ENCODE results near the gene NCS1.

- TF ChIP-seq CTCF (IDR thresholded peaks at IDR 0.05 in 2 of 3, conservative IDR thresholded peaks at IDR 0.05 in 1 of 3; ENCODE audit: borderline replicate concordance in 1 of 3, insufficient read depth in 1 of 3, low read depth in 2 of 3, low read length in 2 of 3) (no peak), FOSL1 (IDR thresholded peaks at IDR 0.05; ENCODE audit: low read depth) (no peak), SRF (IDR thresholded peaks at IDR 0.05; ENCODE audit: low read depth) (no peak), EZH2phosphoT487 (IDR thresholded peaks at IDR 0.05; ENCODE audit: borderline replicate concordance) (no peak), CEBPB (IDR thresholded peaks at IDR 0.05; ENCODE audit: low read depth) (no peak)
Measured at GRCh38 chr9:130140706-130141105, 31.5 kb upstream of the NCS1 start.
